Uterus (tissue), 2 donors: ENCODE measurements around the gene NECAB2.

ENCODE experiments used
- CTCF ChIP-seq, 4 experiments: fragments of 200-600 bp in 2 of 4; fragments of 450-650 bp in 2 of 4; sonication (generic) in 2 of 4; IDR thresholded peaks; one replicate each; pipeline ENCODE4 v1.5.1; 2016 to 2019; ENCODE audit warnings: antibody characterized with exemption in 4 of 4, mild to moderate bottlenecking in 2 of 4, moderate library complexity in 1 of 4
- POLR2A ChIP-seq, 2 donors: fragments of 450-650 bp; IDR thresholded peaks; one replicate each; pipeline ENCODE4 v1.6.1; 2016; ENCODE audit warnings: antibody characterized with exemption in 2 of 2, mild to moderate bottlenecking in 1 of 2, moderate library complexity in 1 of 2

- TF ChIP-seq CTCF (IDR thresholded peaks at IDR 0.05) (no peak), POLR2A (IDR thresholded peaks at IDR 0.05) (no peak)
These were observed 2.4 kb upstream of the NECAB2 start for GRCh38 chr16:83965444-83966152.
